Skin of body (tissue), 2 donors: Measurements from ENCODE around the gene PLXNA1. TPM values are rescaled to one million over a fixed set of nuclear protein-coding genes. Genes with fewer than 3 reads are reported as not detected.

Source experiments
- DNase-seq: peaks from one replicate; lab custom pipeline; 2025; lab: John Stamatoyannopoulos, UW
- total RNA-seq: library from RNA; depleted of rRNA; stranded (reverse); fragments of >200 nt; gene quantifications from one replicate; pipeline ENCODE4 v1.2.3, GENCODE V29; 2014

Gene PLXNA1
- total RNA-seq, 1 donor from 2014 or later, result 24.9 TPM

DNA sequence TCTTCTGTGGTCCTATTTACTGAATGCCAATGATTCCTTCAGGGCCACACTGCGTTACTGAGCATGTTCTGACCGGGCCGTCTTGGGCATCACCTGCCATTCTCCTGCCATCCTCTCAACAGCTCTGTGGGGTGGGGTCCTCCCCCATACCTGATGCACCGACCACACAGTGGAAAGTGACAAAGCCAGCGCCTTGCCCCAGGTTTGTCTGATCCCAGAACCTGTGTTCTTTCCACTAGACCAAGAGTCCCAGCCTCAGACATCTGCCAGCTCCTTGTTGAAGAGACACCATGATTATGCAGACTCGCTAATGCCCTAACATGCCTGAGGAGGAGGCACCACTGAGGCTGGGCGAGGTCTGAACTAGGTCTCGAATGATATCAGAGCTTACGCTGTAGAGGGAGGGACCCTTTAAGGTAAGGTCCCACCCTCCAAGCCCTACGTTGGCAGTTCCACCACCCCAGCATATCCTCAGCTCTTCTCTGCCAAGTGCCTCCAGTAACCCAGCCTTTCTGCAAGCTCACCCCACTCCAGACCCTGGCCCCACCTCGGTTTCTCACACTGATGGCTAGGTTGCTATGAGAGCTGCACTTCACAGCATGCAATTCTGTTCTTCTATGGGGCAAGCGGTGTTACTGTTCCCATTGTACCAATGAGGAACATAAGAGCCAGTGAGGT, 29.8 kb upstream of the PLXNA1 start:
- DNase-seq, result no peak

DNA sequence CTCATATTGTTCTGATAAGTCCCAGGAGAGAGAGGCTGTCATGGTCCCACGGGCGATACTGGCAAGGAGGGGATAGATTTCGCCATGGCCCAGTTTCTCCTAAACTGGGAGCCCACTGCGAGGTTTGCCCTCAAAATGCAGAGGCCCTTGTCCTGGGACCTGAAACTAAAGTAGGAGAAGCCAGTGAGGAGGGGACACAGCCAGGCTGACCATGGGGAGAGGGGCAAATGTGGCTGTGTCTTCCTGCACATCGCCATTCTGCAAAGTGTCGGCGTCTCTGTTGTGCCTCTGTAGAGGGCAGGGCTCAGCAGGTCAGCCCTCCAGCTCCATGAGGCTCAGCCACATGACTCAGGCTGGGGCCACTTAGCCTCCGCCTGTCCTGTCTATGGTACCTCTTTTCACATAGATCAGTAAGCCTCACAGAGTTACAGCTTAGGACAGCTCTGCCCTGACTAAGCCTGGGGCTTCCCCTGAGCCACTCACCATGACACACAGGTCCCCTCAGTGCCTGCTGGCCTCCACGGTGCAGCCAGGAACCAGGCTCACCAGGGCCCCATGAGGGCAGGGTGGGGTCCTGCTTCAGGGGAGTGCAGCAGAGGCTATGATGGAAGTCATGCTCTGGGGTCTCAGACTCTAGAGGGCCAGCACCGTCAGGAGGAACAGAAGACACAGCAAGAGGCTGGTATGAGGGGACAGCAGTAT, 28.6 kb upstream of the PLXNA1 start:
- no peak for DNase-seq

GRCh38 chr3:126955004-126955790, 27.7 kb upstream of the PLXNA1 start:
- no peak for DNase-seq

GRCh38 chr3:126956361-126956760, 26.6 kb upstream of the PLXNA1 start:
- no peak for DNase-seq

DNA sequence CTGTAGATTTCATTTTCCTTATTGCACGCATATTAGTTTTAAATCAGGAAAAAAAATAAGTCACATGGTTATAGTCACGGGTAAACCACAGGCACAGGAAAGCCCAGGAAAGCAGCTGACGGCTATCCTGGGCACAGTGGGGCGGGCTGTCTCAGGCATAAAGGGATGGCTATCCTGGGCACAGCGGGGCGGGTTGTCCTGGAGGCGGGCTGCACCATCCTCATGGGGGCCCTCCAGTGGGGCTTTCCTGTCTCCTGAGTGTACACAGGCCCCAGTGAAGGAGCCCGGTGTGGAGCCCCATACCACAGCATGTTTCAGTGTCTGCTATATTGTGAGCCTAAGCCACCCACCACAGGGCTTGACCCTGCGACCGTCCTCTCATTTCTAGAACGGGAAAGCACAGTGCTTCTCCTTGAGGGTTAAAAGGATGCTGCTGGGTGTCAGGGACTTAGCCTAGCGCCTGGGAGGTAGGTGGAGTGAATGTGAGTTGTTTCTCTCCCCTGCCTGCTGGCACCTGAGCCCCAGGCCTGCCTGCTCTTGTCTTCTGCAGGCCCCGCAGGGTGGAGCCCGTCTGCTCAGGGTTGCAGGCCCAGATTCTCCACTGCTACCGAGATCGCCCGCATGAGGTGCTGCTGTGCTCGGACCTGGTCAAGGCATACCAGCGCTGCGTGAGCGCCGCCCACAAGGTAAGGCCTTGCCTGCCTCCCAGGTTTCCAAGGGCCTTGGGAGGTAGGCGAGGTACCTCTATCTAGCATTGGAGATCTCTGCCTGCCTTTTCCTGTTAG, 25.9 kb upstream of the PLXNA1 start:
- DNase-seq, result no peak

- no peak for DNase-seq
Observed at GRCh38 chr3:126957776-126958637, 24.9 kb upstream of the PLXNA1 start.

DNA sequence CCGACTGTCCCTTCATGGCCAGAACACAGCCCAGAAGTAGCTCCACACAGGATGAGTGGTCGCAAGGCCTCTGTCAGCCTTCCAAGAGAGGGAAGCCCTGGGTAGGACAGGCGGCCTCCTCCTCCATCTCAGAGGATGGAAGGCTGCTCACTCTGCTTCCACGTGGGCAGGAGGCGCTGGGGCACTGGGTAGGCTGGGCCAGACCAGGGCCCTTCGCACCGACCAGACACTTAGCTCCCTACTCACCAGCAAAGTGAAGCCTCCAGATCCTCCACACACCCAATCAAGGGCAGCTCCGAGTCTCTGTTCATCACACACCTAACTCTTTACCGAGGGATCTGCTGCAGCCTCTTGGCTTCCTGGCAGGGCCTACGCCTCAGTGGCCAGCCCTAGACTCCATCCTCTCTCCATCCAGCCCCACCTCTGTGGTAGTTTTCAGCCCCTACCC, 24.3 kb upstream of the PLXNA1 start:
- no peak for DNase-seq

- DNase-seq, result no peak
Observed at GRCh38 chr3:126959136-126959920, 23.6 kb upstream of the PLXNA1 start.

GRCh38 chr3:126959921-126960603, 22.9 kb upstream of the PLXNA1 start:
- DNase-seq, result no peak

- DNase-seq, result no peak
Observed at GRCh38 chr3:126960604-126960995, 22.3 kb upstream of the PLXNA1 start.

DNA sequence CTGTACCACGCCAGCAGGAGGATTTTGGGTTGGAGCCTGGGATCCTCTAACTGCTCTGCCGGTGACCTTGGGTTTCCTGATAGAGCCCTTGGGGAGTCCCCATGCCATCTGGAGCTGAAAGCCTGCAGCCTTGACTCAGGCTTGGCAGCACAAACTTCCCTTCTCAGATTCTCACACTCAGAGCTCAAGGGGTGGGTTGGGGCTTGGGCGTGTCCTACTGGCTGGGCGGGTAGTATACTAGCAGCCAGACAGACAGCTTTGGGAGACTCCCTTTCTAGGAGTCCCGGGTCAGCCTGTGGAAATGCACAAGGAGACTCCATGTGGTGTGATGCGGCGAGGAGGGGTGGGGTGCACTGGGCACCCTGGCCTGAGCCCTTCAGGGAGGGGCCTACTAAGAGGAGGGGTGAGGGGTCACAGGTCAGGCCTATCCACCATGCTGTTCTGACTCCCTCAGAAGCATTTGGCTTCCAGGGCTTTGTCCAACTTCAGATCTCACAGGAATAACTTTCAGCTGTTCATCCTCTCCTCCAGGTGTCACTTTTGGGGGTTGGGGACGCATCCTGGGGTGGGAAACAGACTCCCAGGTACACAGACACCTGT, 21.6 kb upstream of the PLXNA1 start:
- peak; percentile 74 for DNase-seq

- DNase-seq, result no peak
Observed at GRCh38 chr3:126961791-126962461, 21.0 kb upstream of the PLXNA1 start.

GRCh38 chr3:126962756-126963155, 20.2 kb upstream of the PLXNA1 start:
- DNase-seq, result no peak

GRCh38 chr3:126963261-126964190, 19.4 kb upstream of the PLXNA1 start:
- no peak for DNase-seq

GRCh38 chr3:126964261-126964660, 18.7 kb upstream of the PLXNA1 start:
- no peak for DNase-seq

GRCh38 chr3:126964950-126965349, 18.0 kb upstream of the PLXNA1 start:
- DNase-seq, result no peak

GRCh38 chr3:126965526-126966080, 17.3 kb upstream of the PLXNA1 start:
- no peak for DNase-seq
